ENCODE measurements around the gene ARHGAP23.

ARHGAP23 gene

DNA sequence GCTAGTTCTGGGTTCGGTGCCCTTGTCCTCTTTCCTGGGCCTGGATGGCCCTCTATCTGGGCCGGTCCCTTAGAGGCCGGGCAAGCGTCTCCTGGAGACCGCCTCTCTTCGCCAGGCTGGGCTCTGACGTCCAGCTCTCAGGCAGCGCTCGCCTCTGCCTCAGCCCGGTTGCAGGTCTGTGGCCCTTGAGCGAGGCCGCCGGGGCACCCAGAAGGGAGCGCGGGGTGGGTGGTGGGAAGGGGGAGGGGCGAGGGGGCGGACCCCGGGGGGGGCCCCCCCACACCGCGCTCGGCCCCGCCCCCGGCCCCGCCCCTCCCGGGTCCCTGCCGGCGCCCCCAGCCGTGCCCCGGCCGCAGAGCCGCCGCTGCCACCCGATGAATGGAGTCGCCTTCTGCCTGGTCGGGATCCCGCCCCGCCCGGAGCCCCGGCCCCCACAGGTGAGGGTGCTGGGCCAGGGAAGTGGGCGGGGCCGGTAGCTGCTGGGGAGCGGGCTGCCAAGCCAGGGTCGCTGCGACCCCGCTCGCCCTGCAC is at the start of gene ARHGAP23:
TSS of gene ARHGAP23 (plus strand) at position 353 of the 531 bp plus-strand sequence. CDS start at position 375, 22 bp downstream.
- DNase-seq (ENCODE audit: low spot score), result no peak

DNA sequence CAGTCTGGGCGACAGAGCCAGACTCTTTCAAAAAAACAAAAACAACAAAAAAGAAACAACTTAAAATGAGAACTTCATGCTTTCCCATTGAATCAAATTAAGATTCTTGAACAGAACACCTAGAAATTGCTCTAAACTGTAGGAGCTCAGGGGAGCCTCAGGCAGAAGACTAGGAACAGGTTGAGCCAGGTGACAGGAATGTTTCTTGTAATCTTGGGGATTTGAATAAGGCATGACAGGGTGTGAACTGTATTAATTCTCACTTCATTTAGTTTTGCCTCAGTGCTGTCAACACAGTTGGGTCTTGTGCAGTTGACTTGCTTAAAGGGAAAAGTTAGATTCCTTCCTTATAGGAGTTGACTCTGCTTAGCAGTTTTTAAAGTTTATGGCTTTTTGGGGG is 48.8 kb upstream of the ARHGAP23 start:
- no peak for DNase-seq (ENCODE audit: low spot score)

- no peak for DNase-seq (ENCODE audit: low spot score)
These were observed 33.2 kb upstream of the ARHGAP23 start for GRCh38 chr17:38395090-38395489.

- no peak for DNase-seq (ENCODE audit: low spot score)
These were observed 31.0 kb upstream of the ARHGAP23 start for GRCh38 chr17:38397227-38397626.

DNA sequence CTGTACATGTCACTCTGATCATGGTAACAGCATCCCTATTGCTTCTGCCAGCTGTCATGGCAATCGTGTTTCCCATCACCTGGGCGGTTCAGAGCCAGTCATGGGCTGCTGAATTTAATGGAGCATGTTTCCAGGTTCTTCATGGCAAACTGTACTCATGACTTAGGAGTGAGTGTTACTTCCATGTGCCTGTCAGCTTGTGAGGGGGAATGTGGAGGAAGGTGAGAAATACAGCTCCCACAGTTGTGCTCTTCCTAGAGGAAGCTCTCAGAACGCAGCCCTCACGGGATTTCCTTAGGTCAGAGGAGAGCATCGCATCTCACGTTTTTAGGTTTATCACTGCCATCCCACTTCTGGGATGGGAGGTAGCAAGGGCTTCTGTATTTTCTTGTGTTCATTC is 28.0 kb upstream of the ARHGAP23 start:
- DNase-seq (ENCODE audit: low spot score), result no peak

GRCh38 chr17:38401459-38401858 is 26.8 kb upstream of the ARHGAP23 start:
- no peak for DNase-seq (ENCODE audit: low spot score)

- no peak for DNase-seq (ENCODE audit: low spot score)
These were observed 25.4 kb upstream of the ARHGAP23 start for GRCh38 chr17:38402897-38403296.

- DNase-seq (ENCODE audit: low spot score), result no peak
These were observed 24.8 kb upstream of the ARHGAP23 start for GRCh38 chr17:38403491-38403890.

DNA sequence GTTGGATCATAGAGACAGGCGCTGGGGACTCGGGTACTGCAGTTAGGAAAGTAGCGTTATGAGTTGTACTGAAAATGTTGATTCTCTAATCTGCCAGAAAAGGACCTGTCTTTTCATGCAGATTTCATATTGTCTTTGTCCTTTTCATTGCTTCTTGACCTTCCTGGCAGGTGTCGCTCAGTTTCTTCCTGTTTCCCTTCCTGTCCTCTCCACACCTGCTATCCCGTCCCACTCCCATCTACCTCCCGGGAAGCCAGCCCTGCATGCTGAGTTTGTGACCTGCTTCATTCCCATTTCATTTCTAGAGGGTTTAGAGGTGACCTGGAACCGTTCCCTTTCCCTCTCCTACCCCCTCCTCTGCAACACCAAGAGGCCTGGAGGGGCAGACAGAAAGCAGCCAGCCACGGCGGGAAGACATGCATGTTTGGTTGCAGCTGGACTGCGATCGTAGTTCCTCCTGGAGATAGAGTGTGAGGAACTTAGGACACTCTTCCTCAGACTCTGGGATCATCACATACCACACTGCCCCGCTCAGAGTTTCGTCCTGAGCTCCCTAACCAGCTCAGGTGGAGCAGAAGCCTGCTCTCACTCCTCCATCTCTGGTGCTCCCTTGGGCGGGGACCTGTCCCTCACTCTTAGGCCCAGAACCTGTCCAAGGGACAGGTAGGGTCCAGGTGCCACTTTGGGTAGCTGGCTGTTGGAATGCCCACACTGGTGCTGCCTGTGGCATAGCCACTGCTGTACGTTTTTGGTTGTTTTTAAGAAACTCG is 23.9 kb upstream of the ARHGAP23 start:
- DNase-seq (ENCODE audit: low spot score), result no peak

DNA sequence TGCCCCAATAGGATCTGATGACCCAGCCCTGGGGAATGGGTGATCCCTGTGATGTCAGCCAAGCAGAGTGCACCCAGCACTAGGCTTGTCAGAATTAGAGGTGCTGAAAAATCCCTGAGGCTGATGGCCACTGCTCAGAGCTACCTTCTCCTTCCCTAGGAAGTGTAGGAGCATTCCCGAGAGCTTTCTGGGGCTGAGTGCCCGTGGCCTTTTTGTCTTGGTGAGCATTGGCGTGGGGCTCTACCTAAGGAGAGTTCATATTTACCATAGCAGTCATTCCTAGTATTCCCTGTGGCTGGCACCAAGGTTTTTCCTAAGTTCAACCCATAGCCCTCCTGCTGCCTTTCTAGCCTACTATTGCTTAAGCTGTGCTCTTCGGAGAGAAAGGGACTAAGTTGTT is 22.6 kb upstream of the ARHGAP23 start:
- DNase-seq (ENCODE audit: low spot score), result no peak

DNA sequence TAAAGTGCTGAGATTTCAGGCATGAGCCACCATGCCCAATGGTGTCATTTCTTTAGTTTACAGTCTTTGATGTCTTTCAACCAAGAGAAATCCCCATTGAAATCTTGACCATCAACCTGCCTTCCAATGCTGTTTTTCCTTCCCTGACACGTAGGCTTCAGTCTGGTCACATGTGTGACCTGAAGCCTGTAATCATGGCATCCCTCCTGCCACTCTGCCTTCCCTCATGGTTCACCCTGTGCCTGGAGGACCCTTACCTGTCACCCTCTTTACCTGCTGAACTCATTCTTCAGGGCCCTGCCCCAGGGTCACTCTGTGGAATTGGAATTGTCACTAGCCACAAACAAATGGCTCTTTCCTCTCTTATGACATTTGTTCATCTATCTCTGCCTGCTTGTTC is 18.1 kb upstream of the ARHGAP23 start:
- DNase-seq (ENCODE audit: low spot score), result no peak

DNA sequence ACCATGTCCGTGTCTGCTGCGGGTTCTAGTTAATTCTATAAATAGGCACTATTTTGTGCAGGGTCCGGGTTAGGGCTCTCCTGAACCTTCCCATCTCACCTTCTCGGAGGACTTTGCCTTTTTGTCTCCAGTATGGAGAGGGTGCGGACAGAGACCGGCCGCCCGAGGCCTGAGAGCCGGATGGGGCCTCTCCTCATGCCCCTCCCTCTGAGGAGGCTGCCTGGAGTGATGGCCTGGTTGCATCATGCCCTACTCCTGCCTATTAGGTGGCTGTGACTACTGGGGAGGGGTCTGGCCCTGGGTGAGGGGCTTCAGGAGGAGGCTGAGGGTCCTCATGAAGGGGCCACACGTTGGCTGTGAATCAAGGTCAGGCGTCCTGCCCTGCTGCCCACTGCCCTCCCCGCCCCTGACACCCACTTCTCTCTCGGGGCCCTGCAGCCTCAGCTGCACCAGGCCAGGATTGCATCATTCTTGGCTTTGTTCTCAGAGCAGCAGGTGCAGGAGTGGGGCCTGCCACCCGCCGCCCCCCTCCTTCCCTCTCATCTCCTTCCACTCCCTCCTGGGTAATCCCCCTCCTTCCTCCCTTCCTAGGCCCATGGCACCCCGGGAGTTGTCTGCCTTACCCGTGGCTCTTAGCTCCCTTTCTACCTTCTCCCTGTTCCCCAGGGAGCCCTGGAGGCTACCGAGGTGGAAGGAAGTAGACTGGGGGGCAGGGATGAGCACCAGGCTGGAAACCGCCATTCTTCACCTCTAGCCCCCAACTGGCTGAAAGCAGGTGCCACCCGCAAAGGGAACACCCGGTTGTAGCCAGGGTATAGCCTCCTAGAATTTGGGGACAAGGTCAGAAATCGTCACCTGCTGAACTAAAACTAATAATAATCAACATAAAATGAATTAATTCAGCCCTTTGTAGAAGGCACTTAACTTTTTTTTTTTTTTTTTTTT is 12.7 kb upstream of the ARHGAP23 start:
- no peak for DNase-seq (ENCODE audit: low spot score)

- no peak for DNase-seq (ENCODE audit: low spot score)
These were observed 11.4 kb upstream of the ARHGAP23 start for GRCh38 chr17:38416840-38417209.

DNA sequence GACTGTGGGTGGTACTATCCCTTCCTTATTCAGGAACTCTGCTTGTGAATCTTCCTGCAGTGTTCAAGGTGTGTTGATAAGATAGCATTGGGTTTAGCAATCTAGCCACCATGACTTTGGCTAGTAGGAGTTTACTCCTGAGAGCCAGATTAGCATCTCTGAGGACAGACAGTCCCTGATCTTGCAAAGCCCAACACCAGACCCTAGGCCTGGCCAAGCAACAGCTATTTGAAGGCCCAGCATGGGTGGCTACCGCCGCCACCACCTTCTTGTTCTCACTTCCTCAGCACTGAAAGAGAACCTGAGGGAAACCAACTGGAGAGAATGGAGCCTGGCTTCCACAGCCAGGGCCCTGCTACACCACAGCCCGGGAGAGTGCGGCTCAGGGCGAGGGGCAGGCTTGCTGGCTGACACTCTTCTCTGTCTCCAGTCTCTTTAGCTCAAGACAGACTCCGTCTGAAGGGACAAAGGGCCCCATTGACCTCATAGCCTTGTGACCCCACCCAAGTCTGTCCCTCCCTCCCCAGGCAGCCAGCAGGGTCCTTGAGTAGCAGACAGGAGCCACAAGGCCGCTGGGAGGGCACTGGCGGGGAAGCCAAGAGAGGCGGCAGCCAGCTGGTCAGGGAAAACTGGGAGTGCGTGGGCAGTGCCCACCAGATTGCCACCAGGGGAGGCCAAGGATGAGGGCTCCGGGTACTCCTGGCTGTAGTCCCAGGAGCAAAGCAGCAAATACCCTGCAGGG is 10.9 kb upstream of the ARHGAP23 start:
- peak; percentile 57 for DNase-seq (ENCODE audit: low spot score)

DNA sequence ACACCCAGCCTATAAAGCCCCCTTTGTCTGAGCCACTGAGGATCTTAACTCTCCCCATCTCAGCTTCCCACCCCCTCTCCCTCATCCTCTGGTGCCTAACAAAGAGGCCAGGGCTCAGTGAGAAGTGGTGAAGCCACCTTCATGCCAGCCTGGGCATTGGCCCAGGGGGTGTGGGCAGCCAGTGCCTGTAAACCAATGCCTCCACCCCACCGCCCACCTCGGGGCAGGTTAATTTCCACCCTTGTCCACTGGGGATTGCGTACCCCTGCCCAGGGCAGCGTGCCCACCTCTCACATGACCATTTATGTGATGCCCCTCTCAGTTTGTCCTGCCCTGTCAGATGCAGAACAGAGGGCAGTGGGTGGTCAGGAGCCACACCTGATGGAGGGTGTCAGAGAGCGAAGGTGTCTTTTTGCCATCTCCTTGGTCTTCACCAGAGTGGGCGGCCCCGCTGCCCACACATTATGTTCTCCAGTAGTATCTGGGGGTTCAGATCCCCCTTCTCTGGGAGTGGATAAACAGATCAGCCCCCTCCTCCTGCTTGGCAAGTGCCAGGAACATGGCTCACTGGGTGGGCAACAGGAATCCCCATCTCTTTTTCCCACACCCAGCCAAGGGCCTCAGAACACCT is 10.1 kb upstream of the ARHGAP23 start:
- no peak for DNase-seq (ENCODE audit: low spot score)

DNA sequence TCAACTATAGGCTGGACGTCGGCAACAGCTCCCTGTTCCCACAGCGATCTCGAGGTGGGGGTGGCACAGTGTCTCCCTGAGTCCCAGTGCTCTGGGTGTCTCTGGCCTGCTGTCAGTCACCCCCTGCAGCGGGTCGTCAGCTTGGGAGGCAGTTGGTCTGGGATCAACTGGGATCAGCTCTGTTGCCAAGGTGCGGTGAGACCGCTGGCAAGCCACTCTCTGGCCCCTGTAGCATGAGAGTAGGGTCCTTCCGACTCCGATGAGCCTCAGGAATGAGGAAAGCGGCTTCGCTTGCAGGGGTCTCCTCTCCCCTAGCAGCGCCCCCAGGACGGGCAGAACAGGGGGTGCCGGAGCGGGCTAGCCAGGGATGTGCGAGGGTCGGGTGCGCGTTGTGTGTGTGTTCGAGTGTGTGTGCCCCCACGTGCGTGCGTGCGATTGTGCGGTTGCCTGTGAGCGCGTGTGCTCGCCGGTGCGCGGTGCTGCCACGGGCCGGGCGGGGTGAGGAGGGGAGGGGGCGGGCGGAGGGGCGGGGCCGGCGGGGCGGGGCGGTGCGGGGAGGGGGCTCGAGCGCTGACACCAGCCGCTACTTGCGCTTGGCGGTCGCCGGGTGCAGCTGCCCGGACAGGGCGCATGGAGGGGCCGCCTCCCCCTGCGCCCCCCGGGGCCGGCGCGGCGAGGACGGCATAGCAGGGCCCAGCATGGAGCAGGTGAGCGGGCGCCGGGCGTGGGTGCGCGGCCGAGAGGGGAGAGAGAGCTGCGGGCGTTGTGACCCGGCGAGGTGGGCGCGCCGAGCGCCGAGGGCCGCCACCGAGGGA is 9.4 kb upstream of the ARHGAP23 start:
- DNase-seq (ENCODE audit: low spot score), result no peak

DNA sequence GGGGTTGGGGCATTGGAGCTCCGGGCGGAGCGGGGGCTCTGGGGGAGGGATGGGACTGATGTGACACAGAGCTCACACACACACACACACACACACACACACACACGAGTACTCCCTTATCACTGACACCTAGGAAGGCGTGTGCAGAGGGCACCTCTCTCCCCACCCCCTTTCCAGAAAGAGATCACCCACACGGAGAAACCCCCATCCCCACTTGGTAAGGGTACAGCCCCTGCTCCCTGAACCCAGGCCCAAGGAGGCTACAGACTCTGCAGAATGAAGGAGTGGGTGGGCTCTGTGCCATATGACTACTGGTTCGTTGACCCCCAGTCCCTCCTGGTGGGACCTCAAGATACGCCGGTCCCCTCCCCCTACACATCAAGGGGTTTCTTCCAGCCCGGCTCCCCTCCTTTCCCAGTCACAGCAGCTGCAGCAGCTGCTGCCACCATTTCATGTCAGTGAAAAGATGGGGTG is 8.7 kb upstream of the ARHGAP23 start:
- no peak for DNase-seq (ENCODE audit: low spot score)

DNA sequence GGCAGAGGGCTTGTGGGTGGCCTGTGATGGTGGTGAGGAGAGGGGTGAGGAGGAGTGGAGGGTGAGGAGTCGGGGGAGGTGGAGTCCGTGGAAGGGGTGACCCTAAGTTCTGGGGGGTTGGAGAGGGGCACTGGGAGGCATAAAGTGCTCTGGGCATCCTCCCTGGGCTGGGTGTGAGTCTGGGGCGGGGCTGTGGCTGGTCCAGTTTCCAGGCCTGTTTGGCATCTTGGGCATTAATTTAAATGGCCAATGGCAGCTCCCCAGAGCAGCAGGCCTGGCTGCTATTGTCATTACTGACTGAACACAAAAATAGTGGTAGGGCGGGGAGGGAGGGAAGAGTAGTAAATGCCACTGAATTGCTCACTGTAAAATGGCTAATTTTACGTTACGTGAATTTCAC is 7.7 kb upstream of the ARHGAP23 start:
- DNase-seq (ENCODE audit: low spot score), result no peak

- no peak for DNase-seq (ENCODE audit: low spot score)
These were observed 7.0 kb upstream of the ARHGAP23 start for GRCh38 chr17:38421171-38421841.

Measured in COLO829 (cell line).